Fibroblast of pulmonary artery (primary cell): ENCODE data around the gene SBSN.

Experiments
- DNase-seq: peaks from one replicate; pipeline ENCODE4 v3.0.0-alpha.2; 2010; ENCODE audit warnings: low read depth
- H3K4me3 ChIP-seq: replicated peaks from 2 replicates; pipeline ENCODE4 v1.5.1; 2011; ENCODE audit warnings: low read depth, mild to moderate bottlenecking, control low read depth, low read length, moderate library complexity
- TF ChIP-seq, protein P1 (sequence below): IDR thresholded peaks from 2 replicates; pipeline ENCODE4 v1.5.1; 2011; ENCODE audit warnings: mild to moderate bottlenecking, control low read depth, low read length, inconsistent platforms; ENCODE audit errors: missing control alignments

The SBSN gene

DNA sequence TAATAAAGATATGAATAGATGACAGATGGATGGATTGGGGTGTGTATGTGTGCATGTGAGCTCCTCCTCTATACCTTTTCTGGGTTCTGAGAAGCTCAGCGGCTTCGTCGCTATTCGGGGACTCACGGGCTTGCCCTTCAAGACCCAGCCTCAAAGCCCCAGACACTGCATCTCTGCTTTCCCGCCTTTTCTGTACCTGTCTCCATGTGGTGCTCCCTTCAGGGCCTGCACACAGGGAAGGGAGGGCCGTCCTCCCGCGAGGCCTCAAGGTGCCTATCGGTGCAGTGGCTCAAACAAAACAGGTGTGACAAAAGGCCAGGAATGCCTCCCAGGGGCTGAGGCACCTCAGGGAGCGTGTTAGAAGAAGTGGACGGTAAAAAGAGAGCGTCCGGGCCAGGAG is 54.0 kb downstream of the SBSN start:
- TF ChIP-seq, protein P1, sequence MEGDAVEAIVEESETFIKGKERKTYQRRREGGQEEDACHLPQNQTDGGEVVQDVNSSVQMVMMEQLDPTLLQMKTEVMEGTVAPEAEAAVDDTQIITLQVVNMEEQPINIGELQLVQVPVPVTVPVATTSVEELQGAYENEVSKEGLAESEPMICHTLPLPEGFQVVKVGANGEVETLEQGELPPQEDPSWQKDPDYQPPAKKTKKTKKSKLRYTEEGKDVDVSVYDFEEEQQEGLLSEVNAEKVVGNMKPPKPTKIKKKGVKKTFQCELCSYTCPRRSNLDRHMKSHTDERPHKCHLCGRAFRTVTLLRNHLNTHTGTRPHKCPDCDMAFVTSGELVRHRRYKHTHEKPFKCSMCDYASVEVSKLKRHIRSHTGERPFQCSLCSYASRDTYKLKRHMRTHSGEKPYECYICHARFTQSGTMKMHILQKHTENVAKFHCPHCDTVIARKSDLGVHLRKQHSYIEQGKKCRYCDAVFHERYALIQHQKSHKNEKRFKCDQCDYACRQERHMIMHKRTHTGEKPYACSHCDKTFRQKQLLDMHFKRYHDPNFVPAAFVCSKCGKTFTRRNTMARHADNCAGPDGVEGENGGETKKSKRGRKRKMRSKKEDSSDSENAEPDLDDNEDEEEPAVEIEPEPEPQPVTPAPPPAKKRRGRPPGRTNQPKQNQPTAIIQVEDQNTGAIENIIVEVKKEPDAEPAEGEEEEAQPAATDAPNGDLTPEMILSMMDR: no peak
- no peak for DNase-seq
- H3K4me3 ChIP-seq: no peak overlapping the region
